Skin of body (tissue), 2 donors: Measurements from ENCODE around the gene TPO. TPM values are rescaled to one million over a fixed set of nuclear protein-coding genes. Genes with fewer than 3 reads are reported as not detected.
A peak's percentile ranks its signal among the peaks of the same experiment; 100 is the strongest.
"Not testable (repeated sequence)": the region's sequence is repeated elsewhere in the genome, so short reads cannot be mapped to it uniquely, and the experiment has no call there.

Source experiments
- DNase-seq: peaks from one replicate; lab custom pipeline; 2025; lab: John Stamatoyannopoulos, UW
- total RNA-seq: library from RNA; depleted of rRNA; stranded (reverse); fragments of >200 nt; gene quantifications from one replicate; pipeline ENCODE4 v1.2.3, GENCODE V29; 2014

Gene TPO
- total RNA-seq, 1 donor from 2014 or later: 0.49 TPM

- DNase-seq: no peak
These were observed 140.5 kb downstream of the TPO start for GRCh38 chr2:1553671-1554295.

- no peak for DNase-seq
These were observed 143.0 kb downstream of the TPO start for GRCh38 chr2:1556286-1556685.

GRCh38 chr2:1556776-1557466 is 143.7 kb downstream of the TPO start:
- DNase-seq: no peak

- DNase-seq: no peak
These were observed 144.2 kb downstream of the TPO start for GRCh38 chr2:1557467-1557820.

GRCh38 chr2:1559589-1560175 is 146.4 kb downstream of the TPO start:
- DNase-seq: no peak

- no peak for DNase-seq
These were observed 148.0 kb downstream of the TPO start for GRCh38 chr2:1561259-1561658.

- no peak for DNase-seq
These were observed 148.7 kb downstream of the TPO start for GRCh38 chr2:1561811-1562421.

- DNase-seq: no peak
These were observed 150.0 kb downstream of the TPO start for GRCh38 chr2:1563084-1563857.

GRCh38 chr2:1563943-1564891 is 151.0 kb downstream of the TPO start:
- no peak for DNase-seq

GRCh38 chr2:1567556-1568344 is 154.5 kb downstream of the TPO start:
- no peak for DNase-seq

GRCh38 chr2:1568345-1568668 is 155.0 kb downstream of the TPO start:
- not testable (repeated sequence) for DNase-seq

GRCh38 chr2:1569879-1570450 is 156.7 kb downstream of the TPO start:
- no peak for DNase-seq

GRCh38 chr2:1571477-1572417 is 158.5 kb downstream of the TPO start:
- no peak for DNase-seq

GRCh38 chr2:1572638-1573037 is 159.4 kb downstream of the TPO start:
- DNase-seq: no peak

- DNase-seq: no peak
These were observed 164.6 kb downstream of the TPO start for GRCh38 chr2:1577846-1578245.

- DNase-seq: not testable (repeated sequence)
These were observed 168.1 kb downstream of the TPO start for GRCh38 chr2:1581257-1581964.

GRCh38 chr2:1581965-1582625 is 168.8 kb downstream of the TPO start:
- DNase-seq: peak; percentile 65
